ENCODE data around the gene SRBD1.

The SRBD1 gene

GRCh38 chr2:45578056-45578843 lies 32.8 kb downstream of the SRBD1 start:
- no peaks in the 10 kb centered on the region; the same call in none of the 2 replicates for H3K36me3 ChIP-seq (ENCODE audit: control insufficient read depth, insufficient read depth, low read length)
- H3K4me3 ChIP-seq (replicated peaks; ENCODE audit: low read depth, low read length) = no peak overlapping the region
- peak; percentile 36 for TF ChIP-seq CTCF (IDR thresholded peaks at IDR 0.05; ENCODE audit: insufficient read depth, low read length, poor library complexity, severe bottlenecking)
- no peaks in the 10 kb centered on the region for H3K27me3 ChIP-seq (replicated peaks; ENCODE audit: control insufficient read depth, insufficient read depth, low read length)
- peak; percentile 9 for DNase-seq (ENCODE audit: extremely low read depth, insufficient read length)

- no peak for TF ChIP-seq CTCF (IDR thresholded peaks at IDR 0.05; ENCODE audit: insufficient read depth, low read length, poor library complexity, severe bottlenecking)
- no peak for DNase-seq (ENCODE audit: extremely low read depth, insufficient read length)
- Histone ChIP-seq H3K4me3 (replicated peaks; ENCODE audit: low read depth, low read length) (no peak overlapping the region), H3K36me3 (ENCODE audit: control insufficient read depth, insufficient read depth, low read length) (no peaks in the 10 kb centered on the region; the same call in none of the 2 replicates), H3K27me3 (replicated peaks; ENCODE audit: control insufficient read depth, insufficient read depth, low read length) (no peaks in the 10 kb centered on the region)
Measured at GRCh38 chr2:45577441-45577840, 33.6 kb downstream of the SRBD1 start.

- DNase-seq (ENCODE audit: extremely low read depth, insufficient read length) = no peak
- Histone ChIP-seq H3K4me3 (replicated peaks; ENCODE audit: low read depth, low read length) (no peak overlapping the region), H3K27me3 (replicated peaks; ENCODE audit: control insufficient read depth, insufficient read depth, low read length) (no peaks in the 10 kb centered on the region), H3K36me3 (ENCODE audit: control insufficient read depth, insufficient read depth, low read length) (no peaks in the 10 kb centered on the region; the same call in none of the 2 replicates)
- no peak for TF ChIP-seq CTCF (IDR thresholded peaks at IDR 0.05; ENCODE audit: insufficient read depth, low read length, poor library complexity, severe bottlenecking)
Measured at GRCh38 chr2:45575881-45576280, 35.2 kb downstream of the SRBD1 start.

- TF ChIP-seq CTCF (IDR thresholded peaks at IDR 0.05; ENCODE audit: insufficient read depth, low read length, poor library complexity, severe bottlenecking) = no peak
- DNase-seq (ENCODE audit: extremely low read depth, insufficient read length) = no peak
- no peak overlapping the region for H3K4me3 ChIP-seq (replicated peaks; ENCODE audit: low read depth, low read length)
- H3K27me3 ChIP-seq (replicated peaks; ENCODE audit: control insufficient read depth, insufficient read depth, low read length) = no peaks in the 10 kb centered on the region
- H3K36me3 ChIP-seq (ENCODE audit: control insufficient read depth, insufficient read depth, low read length) = no peaks in the 10 kb centered on the region; the same call in none of the 2 replicates
Measured at GRCh38 chr2:45572979-45573378, 38.1 kb downstream of the SRBD1 start.

- TF ChIP-seq CTCF (IDR thresholded peaks at IDR 0.05; ENCODE audit: insufficient read depth, low read length, poor library complexity, severe bottlenecking) = no peak
- no peaks in the 10 kb centered on the region; the same call in none of the 2 replicates for H3K36me3 ChIP-seq (ENCODE audit: control insufficient read depth, insufficient read depth, low read length)
Measured at GRCh38 chr2:45571940-45572339, 39.1 kb downstream of the SRBD1 start.

More at GRCh38 chr2:45571940-45572339, 39.1 kb downstream of the SRBD1 start:
- H3K27me3 ChIP-seq (replicated peaks; ENCODE audit: control insufficient read depth, insufficient read depth, low read length) = no peaks in the 10 kb centered on the region
- no peak for DNase-seq (ENCODE audit: extremely low read depth, insufficient read length)
- H3K4me3 ChIP-seq (replicated peaks; ENCODE audit: low read depth, low read length) = no peak overlapping the region
